Cardiac fibroblast (primary cell): ENCODE measurements around the gene ZBTB21.

Source experiments
- DNase-seq, 2 donors: peaks; one replicate each; pipeline versions ENCODE4 v3.0.0 to v3.0.0-alpha.2; 2010; ENCODE audit warnings: low read depth in 2 of 2
- H3K4me3 ChIP-seq, 2 donors: replicated peaks in 1 of 2; 1 replicate in 1 of 2; 2 replicates in 1 of 2; pipeline ENCODE4 v1.5.1; 2011; ENCODE audit warnings: low read depth in 2 of 2, low read length in 2 of 2, mild to moderate bottlenecking in 2 of 2, moderate library complexity in 1 of 2
- CTCF ChIP-seq: IDR thresholded peaks from one replicate; pipeline ENCODE4 v1.5.1; 2011; ENCODE audit warnings: low read depth, mild to moderate bottlenecking, low read length, inconsistent platforms

Gene ZBTB21

GRCh38 chr21:42006765-42007164, 3.4 kb downstream of the ZBTB21 start:
- peak in 1 of 2 donors; percentile 20 for DNase-seq
- H3K4me3 ChIP-seq, result no peak overlapping the region
- TF ChIP-seq CTCF, result no peak

GRCh38 chr21:42004406-42005199, 5.6 kb downstream of the ZBTB21 start:
- H3K4me3 ChIP-seq, result no peak overlapping the region
- TF ChIP-seq CTCF, result no peak
- no peak for DNase-seq

DNA sequence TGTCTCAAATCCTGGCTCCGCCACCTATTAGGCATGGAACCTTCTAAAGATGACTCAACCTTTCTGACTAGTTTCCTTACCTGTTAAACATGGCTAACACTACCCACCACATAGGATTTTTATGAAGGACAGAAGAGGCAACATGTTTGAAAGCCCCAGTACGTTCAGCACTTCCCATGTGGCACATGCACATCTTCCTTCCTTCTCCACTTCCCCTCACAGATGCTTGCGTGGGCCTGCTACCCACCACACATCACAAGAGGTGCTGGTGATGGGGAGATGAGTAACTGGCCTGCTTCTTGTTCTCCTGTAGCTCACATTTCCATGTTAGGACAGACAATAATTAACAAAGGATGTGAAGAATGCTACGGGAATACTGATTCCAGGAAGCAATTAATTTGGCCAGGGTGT, 7.1 kb downstream of the ZBTB21 start:
- DNase-seq, result no peak

GRCh38 chr21:42002421-42002958, 7.7 kb downstream of the ZBTB21 start:
- H3K4me3 ChIP-seq, result no peak overlapping the region
- peak; percentile 58 to 89 for DNase-seq
- TF ChIP-seq CTCF, result no peak

More for the DNA sequence above, 7.1 kb downstream of the ZBTB21 start:
- TF ChIP-seq CTCF, result no peak
- H3K4me3 ChIP-seq, result no peak overlapping the region

- H3K4me3 ChIP-seq, result no peak overlapping the region
- TF ChIP-seq CTCF, result no peak
- DNase-seq, result no peak
These were observed 8.4 kb downstream of the ZBTB21 start for GRCh38 chr21:42001781-42002180.

DNA sequence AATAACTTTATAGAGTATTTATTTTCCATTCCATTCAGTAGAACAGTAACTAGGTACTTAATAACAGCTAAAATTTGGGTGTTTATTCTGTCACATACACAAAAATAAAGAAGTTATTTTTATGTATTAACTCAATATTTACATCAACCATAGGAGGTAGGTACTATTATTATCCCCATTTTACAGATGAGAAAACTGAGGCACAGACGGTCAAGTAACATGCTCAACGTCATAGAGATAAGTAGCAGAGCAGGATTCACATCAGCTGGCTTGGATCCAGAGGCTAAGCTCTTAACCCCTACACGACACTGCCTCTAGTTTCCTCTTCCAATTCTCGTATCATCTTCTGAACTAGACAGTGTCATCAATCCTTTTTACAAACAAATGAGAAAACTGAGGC, 9.3 kb downstream of the ZBTB21 start:
- no peak for DNase-seq
- no peak overlapping the region for H3K4me3 ChIP-seq
- TF ChIP-seq CTCF, result no peak
